ENCODE data around the gene SLC25A11.

GRCh38 chr17:4968486-4969046, 28.7 kb upstream of the SLC25A11 start:
- TF ChIP-seq GATA2 (IDR thresholded peaks at IDR 0.05; ENCODE audit: low read depth, low read length): no peak
- no peak for TF ChIP-seq GATA3 (IDR thresholded peaks at IDR 0.05; ENCODE audit: low read depth, low read length)
